ENCODE measurements around the gene SPTBN5.

The SPTBN5 gene

DNA sequence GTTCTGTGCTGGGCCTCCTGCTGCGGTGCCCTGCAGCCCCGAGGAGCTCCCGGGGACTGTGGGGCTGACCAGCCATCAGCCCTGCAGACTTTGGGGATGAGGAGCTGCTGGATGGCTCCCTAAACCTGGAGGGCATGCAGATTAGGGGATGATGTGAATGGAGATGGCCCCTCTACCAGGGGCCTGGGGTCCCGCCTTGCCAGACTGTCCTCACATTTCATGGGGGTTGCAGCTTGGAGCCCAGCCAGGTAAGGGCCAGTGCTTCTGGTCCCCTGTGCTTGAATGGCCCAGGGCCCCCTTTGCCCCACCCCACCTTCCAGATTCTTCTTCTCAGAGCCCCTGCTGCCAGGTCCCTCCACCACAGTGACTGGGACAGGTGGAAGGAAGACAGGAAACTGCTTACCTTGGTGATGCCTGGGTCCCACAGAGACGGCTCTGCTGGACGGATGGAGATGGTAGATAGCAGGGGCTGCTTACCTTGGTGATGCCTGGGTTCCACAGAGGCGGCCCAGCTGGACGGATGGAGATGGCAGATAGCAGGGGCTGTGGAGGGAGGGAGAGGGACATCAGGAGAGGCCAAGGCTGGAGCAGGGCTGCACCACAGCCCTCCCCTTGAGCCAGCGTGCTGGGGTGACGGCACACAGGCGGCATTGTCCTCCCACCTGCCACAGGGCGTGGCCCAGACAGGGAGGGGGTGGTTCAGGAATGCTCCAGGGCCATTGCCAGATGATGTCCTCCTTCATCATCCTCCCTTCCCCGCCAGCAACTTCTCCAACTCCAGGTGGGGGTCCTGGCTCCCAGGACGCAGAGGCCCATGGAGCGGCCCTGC lies at the start of gene SPTBN5:
SPTBN5 (minus strand) TSS at position 632 of the 829 bp plus-strand sequence; CDS start at position 76, 556 bp downstream.
- H3K4me3 ChIP-seq (ENCODE audit: low read depth, low read length) = no peak within 1 kb of the TSS

DNA sequence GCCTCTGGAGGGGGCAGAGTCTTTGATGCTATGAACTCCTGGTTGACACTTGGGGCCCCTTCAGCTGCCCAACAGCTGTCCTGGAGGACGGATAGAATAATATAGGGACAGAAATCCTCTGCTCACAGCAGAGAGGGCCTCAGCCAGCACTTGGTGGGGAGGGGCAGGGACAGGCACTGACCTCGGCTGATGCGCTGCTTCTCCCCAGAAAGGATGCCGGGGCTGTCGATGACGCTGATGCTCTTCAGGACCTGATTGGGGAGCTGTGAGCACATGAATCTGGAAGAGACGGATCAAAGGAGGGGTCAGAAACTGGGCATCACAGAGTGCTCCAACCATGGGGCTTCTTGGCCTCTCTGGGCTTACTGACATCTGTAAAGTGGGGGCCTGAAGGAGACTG lies 49.0 kb upstream of the SPTBN5 start:
- H3K4me3 ChIP-seq (ENCODE audit: low read depth, low read length) = no peak overlapping the region

GRCh38 chr15:41941644-41942415 lies 48.0 kb upstream of the SPTBN5 start:
- no peak overlapping the region for H3K4me3 ChIP-seq (ENCODE audit: low read depth, low read length)

- no peak overlapping the region for H3K4me3 ChIP-seq (ENCODE audit: low read depth, low read length)
These were observed 46.6 kb upstream of the SPTBN5 start for GRCh38 chr15:41940441-41940857.

- H3K4me3 ChIP-seq (ENCODE audit: low read depth, low read length) = no peak overlapping the region
These were observed 46.1 kb upstream of the SPTBN5 start for GRCh38 chr15:41939986-41940385.

DNA sequence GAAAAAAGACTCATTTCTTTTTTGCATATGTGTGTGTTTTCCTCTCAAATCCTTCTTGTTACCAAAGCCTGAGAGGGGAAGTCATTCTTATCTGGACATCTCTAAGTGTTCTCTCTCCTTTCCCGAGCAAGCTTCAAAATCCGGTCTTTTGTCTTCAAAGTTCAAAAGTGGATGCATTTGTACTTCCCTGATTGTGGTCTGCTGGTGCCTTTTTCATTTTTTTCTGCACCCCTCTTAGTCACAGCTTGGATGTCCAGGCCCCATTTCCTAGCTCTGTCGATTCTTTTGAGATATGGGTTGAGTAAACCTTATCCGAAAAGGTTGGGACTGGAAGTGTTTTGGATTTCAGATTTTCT lies 43.7 kb upstream of the SPTBN5 start:
- no peak overlapping the region for H3K4me3 ChIP-seq (ENCODE audit: low read depth, low read length)

- H3K4me3 ChIP-seq (ENCODE audit: low read depth, low read length) = no peak overlapping the region
These were observed 43.1 kb upstream of the SPTBN5 start for GRCh38 chr15:41936649-41937567.

DNA sequence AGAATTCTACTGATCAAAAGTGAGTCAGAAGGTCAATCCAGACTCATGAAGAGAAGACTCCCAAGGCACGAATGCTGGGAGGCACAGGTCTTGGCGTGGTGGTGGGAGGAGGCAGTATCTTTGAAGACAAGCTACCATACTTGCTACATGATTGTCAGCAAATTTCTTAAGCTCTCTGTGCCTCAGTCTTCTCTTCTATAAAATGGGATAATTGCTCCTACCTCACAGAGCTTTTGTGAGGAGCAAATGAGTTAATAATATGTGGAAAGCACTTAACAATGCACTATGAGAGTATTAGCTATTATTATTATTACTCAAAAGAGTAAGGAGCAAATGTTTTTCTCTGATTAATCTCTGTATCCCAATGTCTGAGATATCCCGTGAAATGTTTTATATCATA lies 42.3 kb upstream of the SPTBN5 start:
- no peak overlapping the region for H3K4me3 ChIP-seq (ENCODE audit: low read depth, low read length)

GRCh38 chr15:41935566-41936020 lies 41.7 kb upstream of the SPTBN5 start:
- H3K4me3 ChIP-seq (ENCODE audit: low read depth, low read length) = no peak overlapping the region

GRCh38 chr15:41934843-41935242 lies 41.0 kb upstream of the SPTBN5 start:
- H3K4me3 ChIP-seq (ENCODE audit: low read depth, low read length) = no peak overlapping the region

DNA sequence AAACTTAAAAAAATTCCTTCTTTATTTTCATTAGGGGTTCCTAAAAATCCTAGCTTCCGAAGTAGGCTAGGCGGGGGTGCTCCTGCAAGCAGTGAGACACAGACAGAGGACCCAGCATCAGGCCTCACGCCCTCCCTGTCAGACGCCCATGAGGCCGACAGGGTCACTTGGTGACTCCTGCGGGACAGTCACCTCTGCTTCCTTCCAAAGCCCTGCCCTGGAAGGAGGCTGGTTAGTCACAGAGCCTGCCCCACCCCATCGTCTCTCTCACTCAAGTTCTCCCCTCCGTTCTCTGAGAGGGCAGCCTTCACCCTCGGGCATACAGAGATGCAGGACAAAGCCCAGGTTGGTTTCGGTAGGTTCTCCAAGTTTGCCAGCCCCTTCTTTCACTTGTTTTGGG lies 39.9 kb upstream of the SPTBN5 start:
- H3K4me3 ChIP-seq (ENCODE audit: low read depth, low read length) = no peak overlapping the region

- H3K4me3 ChIP-seq (ENCODE audit: low read depth, low read length) = no peak overlapping the region
These were observed 39.5 kb upstream of the SPTBN5 start for GRCh38 chr15:41933326-41933725.

GRCh38 chr15:41932511-41933289 lies 38.8 kb upstream of the SPTBN5 start:
- no peak overlapping the region for H3K4me3 ChIP-seq (ENCODE audit: low read depth, low read length)

DNA sequence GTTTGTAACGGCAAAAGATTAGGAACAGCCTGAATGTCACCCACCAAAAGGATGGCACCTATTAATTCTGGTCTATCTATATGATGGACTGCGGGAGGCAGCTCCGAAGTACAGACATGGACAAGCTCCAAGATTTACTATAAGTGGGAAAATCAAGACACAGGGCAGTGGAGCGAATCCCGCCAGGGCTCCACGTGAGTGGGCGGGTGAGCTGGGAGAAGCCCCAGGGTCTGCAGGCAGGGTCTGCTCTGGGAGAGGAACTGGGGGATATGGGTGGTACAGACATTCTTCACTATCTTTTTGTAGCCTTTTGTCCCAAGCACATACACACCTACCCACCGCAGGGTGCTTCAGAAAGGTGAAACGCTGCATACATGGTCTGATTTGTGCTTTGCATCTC lies 38.2 kb upstream of the SPTBN5 start:
- H3K4me3 ChIP-seq (ENCODE audit: low read depth, low read length) = no peak overlapping the region

DNA sequence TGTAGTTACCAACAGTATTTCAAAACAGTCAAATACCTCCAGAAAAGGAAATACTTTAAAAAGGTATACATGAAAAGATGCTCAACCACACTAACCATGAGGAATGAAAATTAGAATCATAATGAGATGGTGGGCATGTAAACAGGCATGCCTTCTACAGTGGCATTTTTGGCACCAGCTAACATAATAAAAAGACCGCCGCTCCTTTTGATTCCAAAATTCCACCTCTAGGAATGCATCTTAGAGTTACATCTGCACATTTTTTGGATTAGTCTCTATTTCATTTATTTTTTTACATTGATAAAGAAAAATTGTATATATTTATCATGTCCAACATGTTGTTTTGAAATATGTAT lies 37.0 kb upstream of the SPTBN5 start:
- H3K4me3 ChIP-seq (ENCODE audit: low read depth, low read length) = no peak overlapping the region

DNA sequence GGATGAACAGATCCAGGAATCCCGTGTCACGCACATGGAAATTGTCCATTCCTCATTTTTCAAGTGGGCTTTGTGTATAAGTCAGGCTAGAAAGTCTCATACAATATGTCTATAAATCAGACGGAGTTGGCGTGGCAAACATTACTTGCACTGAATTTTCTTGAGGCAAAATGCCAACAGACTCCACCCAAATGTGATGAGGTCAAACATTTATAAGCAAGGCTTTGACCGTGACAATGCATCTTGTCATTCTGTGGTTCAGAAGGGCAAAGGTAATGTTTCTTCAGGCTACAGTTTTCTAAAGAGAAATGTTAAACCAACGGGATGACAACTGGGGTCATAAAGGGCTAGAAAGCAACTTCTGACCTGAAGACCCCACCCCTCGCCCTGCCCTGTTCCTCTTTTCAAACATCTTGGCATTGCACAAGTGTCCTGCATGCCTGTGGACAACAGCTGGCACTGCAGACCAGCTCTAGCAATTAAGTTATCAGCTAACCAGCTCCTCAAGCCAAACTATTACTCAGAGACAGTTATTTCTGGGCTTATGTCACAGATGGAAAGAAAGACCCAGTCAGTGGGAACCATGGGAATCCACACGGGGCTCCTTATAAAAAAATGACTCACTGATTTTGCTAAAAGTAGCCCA lies 36.5 kb upstream of the SPTBN5 start:
- no peak overlapping the region for H3K4me3 ChIP-seq (ENCODE audit: low read depth, low read length)

DNA sequence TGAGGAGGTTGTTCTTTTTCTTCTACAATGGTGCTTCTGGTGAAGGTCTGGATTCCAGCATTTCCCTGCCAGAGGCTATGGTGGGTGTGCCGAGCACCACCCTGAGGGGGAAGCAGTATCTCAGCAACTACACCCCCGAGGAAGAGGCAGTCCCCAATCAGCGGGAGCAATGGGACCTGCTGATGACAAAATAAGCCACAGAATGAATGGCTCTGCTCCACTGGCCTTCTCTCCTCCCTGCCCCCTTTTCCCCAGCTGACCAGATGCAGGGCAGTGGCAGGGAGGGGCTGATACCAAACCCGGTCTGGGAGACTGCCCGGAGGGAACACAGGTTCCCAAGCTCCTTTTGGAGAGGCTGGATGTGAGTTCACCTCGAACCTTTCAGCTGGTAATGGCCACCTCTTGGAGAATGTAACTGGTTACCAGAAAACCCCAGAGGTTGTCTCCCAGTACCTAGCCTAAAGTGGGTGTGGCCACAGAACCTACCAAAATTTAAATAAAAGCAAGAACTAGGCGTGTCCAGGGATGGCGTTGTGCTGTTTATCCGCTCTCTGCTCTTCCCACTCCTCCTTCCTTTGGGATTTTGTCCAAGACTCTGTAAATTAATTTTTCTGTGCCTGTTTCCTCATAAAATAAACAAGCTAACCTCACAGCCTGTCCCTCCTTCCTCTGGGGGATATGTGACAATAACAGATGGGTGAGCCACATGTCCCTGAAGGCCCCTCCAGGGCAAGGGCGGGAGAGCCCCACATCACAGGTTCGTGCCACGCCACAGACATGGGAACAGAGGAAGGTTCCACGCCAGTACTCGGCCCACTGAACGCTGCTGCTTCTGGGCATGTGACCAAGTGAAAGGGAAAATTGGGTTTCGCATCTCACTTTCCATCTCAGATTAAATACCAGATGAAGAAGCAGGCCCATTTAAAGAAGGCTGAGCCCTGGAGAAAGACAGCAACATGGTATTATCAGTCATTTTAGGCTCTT lies 35.1 kb upstream of the SPTBN5 start:
- no peak overlapping the region for H3K4me3 ChIP-seq (ENCODE audit: low read depth, low read length)

- no peak overlapping the region for H3K4me3 ChIP-seq (ENCODE audit: low read depth, low read length)
These were observed 34.2 kb upstream of the SPTBN5 start for GRCh38 chr15:41928100-41928499.

GRCh38 chr15:41927536-41927935 lies 33.7 kb upstream of the SPTBN5 start:
- no peak overlapping the region for H3K4me3 ChIP-seq (ENCODE audit: low read depth, low read length)
